Activated CD4-positive, alpha-beta T cell treated with anti-CD3 and anti-CD28 coated beads, Interleukin-2, amount 50 U/mL, for 48 hours (primary cell): ENCODE data around the gene GCH1.
"Not testable (repeated sequence)": the region's sequence is repeated elsewhere in the genome, so short reads cannot be mapped to it uniquely, and the experiment has no call there.

Experiments used
- DNase-seq, 2 experiments: peaks; one replicate each; pipeline ENCODE4 v3.0.0-alpha.2; 2020

Gene GCH1

GRCh38 chr14:54906075-54906474, 3.4 kb upstream of the GCH1 start:
- no peak for DNase-seq

GRCh38 chr14:54902143-54902520, 494 bp downstream of the GCH1 start:
- DNase-seq, result peak; percentile 81 to 85

DNA sequence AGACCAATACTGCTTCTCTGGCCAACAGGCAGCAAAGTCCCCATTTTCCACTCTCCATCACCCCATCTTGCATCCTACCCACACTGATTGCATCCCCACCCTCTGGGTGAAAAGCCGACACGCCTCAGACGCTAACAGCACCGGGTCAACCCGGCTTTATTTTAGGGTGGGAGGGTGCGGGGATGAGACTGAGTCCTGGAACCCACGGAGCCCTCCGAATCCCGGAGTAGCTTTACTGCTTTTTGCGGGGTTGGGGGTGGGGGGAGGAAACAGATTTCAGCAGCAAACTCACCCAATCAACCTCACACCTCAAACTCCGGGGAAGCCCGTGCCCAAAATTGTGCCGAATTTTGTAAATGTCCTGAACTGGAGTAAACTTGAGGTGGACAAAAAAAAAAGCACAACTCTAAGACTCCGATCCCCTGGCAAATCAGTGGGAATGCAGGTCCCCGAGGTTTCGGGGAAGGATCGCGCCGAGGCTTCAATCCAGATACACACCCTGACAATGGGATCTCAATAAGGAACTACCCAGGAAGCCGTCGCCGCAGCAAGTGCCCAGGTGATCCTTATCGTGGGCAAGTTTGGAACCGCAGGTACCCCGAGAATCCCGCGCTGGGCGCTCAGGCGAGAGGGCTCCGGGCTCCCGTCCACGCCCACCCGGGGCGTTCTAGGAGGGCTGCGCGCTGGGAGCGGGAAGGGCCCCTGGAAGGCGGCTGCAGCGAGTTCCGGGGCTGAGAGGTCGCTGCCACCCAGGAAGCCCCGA, 1.1 kb downstream of the GCH1 start:
- peak; percentile 20 to 24 for DNase-seq

GRCh38 chr14:54899573-54899972, 3.1 kb downstream of the GCH1 start:
- DNase-seq, result no peak

DNA sequence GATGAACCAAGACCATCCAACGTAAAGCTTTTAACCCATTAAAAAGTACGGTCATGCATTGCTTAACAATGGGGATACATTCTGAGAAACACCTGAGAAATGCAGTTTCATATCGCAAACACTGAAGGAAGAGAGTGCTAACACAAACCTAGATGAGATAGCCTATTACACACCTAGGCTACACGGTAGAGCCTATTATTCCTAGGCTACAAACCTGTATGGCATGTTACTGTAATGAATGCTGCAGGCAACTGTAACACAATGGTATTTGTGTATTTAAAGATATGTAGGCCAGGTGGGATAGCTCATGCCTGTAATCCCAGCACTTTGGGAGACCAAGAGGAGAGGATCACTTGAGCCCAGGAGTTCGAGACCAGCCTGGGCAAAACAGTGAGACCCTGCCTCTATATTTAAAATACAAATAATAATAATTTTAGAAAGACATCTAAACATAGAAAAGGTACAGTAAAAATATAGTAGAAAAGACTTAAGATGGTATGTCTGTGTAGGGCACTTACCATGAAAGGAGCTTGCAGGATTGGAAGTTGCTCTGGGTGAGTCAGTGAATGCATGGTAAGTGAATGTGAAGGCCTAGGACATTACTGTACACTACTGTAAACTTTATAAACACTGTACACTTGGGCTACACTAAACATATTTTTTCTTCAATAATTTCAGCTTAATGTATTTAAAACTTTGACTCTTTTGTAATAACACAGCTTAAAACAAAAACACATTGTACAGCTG, 4.6 kb downstream of the GCH1 start:
- not testable (repeated sequence) for DNase-seq

DNA sequence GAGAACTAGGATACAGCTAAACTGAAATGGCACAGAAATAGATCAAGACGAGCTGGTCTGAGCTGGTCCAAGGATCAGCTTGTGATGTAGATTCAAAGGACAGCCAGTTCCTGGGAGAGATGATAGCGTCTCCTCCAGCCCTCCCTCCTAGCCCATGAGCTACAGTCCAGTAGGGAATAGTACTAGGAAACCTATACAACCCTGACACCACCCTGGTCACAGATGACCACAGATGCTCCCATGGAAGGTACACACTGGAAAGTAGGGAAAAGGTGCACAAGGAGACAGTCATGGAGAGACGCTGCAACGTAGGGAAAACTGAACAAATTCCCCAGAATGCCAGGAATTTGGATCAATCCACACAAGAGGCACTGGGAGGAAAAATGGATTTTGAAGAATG, 6.9 kb downstream of the GCH1 start:
- DNase-seq, result no peak

- no peak for DNase-seq
These were observed 7.6 kb downstream of the GCH1 start for GRCh38 chr14:54894995-54895394.

DNA sequence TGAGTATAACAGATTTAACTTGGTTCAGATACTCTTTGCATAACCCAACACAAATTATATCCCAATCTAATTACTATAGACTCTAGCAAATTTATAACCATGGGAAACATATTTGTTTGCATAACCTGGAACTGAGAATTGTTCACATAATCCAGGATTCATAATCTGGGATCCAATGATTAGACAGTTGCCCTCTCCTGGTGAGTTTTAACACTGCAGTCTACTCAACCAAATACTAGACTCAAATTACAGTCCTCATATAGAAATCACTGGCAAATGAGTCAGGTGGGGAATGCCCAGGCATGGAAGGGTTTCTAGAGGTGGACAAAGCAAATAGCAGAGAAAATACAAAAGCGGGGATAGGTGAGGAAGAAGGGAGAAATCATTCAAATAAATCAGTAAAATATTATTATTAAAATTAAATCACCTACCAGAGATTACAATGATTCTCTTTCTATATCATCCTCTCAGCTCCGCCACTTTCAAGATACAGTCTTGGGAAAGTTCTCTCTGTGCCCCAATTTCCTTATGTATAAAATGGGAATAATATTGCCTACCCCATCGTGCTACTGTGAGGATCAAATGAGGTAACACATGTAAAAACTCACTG, 9.4 kb downstream of the GCH1 start:
- DNase-seq, result peak in 1 of 2 experiments; percentile 43

- DNase-seq, result no peak
These were observed 11.0 kb downstream of the GCH1 start for GRCh38 chr14:54891471-54892245.

- DNase-seq, result no peak
These were observed 11.8 kb downstream of the GCH1 start for GRCh38 chr14:54890788-54891187.

DNA sequence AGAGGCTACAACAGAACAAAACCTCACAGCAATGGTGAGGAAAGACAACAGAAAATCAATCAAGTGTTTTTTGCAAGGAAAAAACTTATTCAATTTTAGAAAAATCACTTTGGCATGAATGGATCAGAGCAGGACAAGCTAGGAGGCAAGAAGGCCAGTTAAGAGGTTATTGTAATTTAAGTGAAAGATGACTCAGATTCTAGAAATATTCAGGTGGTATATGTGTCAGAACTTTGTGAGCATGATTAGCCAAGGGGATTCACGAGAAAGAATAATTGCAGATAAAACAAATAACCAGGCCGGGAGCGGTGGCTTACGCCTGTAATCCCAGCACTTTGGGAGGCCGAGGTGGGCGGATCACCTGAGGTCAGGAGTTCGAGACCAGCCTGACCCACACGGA, 12.7 kb downstream of the GCH1 start:
- DNase-seq, result no peak

DNA sequence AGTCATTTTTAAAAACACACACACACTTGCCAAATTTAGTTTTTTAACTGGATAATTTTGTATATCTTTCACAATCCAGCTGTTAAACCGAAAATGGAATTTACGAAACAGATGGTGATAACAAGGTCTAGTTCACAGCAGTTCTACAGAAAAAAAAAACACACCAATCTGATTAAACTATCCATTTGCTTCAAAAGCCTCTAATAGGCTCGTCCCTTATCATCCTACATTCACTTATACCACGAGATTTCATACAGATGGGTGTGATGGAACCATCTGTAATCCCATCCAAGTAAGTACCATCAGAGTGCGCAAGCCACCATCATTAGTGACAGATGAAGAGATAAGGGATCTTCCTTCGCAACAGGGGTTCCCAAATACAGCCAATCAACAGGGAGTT, 20.1 kb downstream of the GCH1 start:
- DNase-seq, result no peak

GRCh38 chr14:54881761-54882401, 20.7 kb downstream of the GCH1 start:
- no peak for DNase-seq

- peak in 1 of 2 experiments; percentile 30 for DNase-seq
These were observed 21.3 kb downstream of the GCH1 start for GRCh38 chr14:54881235-54881760.

DNA sequence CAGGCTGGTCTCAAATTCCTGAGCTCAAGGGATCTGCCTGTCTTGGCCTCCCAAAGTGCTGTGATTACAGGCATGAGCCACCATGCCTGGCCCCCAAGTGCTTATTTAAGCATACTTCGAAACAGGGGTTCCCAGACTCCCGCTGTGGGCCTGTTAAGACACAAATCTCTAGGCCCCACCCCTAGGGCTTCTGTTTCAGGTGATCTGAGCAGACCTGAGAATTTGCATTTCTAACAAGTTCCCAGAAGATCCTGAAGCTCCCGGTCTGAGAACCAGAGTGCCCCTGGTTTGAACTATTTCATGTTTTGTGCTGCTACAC, 25.0 kb downstream of the GCH1 start:
- DNase-seq, result no peak

- DNase-seq, result no peak
These were observed 25.5 kb downstream of the GCH1 start for GRCh38 chr14:54877015-54877702.

GRCh38 chr14:54875648-54876047, 27.0 kb downstream of the GCH1 start:
- not testable (repeated sequence) for DNase-seq

DNA sequence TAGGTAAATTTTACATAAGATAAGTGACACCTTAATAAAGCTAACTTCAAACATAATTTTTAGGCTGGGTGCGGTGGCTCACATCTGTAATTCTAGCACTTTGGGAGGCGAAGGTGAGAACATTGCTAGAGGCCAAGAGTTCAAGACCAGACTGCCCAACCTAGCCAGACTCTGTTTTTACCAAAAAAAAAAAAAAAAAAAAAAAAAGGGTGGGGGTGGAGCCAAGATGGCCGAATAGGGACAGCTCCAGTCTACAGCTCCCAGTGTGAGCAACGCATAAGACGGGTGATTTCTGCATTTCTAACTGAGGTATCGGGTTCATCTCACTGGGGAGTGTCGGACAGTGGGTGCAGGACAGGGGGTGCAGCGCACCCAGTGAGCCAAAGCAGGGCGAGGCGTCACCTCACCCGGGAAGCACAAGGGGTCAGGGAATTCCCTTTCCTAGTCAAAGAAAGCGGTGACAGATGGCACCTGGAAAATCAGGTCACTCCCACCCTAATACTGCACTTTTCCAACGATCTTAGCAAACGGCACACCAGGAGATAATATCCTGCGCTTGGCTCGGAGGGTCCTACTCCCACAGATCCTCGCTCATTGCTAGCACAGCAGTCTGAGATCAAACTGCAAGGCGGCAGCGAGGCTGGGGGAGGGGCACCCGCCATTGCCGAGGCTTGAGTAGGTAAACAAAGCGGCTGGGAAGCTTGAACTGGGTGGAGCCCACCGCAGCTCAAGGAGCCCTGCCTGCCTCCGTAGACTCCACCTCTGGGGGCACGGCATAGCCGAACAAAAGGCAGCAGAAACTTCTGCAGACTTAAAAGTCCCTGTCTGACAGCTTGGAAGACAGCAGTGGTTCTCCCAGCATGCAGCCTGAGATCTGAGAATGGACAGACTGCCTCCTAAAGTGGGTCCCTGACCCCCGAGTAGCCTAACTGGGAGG, 32.2 kb downstream of the GCH1 start:
- not testable (repeated sequence) for DNase-seq

DNA sequence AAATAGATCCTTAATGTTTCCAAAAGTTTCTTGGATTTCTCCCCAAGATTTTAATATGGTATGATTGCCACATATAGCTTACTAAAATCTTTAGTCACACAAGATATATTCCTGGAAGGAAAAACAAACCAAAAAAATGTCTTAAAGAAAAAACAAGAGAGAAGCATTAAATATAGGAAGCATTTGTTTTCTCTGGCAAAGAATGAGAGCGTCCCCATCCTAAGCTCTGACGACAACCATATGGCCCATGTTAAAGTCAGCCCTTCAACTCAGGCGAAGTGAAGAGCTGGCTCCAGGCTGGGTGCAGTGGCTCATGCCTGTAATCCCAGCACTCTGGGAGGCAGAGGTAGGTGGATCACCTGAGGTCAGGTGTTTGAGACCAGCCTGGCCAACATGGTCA, 35.6 kb downstream of the GCH1 start:
- DNase-seq, result no peak

DNA sequence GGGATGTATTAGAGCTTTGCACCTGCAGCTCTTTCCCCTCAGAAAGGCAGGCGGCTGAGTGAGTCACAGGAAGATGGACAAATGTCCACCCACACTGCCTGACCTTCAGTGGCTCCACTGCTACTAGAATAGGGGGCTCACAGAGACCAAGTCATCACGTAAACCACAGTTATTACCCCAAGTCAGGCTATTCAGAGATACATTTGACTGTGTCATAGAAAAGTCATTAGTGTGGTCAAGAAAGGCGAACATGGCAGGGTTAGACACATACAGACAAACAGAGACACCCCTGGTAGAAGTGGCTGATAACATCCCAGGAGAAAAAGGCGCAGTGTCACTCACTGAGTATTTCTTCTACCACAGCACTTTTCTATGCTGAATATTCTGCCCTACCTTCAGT, 36.0 kb downstream of the GCH1 start:
- no peak for DNase-seq

GRCh38 chr14:54864526-54864925, 38.1 kb downstream of the GCH1 start:
- DNase-seq, result no peak
